Lung (tissue), 12 donors: ENCODE measurements around the gene RABGAP1. TPM values are rescaled to one million over a fixed set of nuclear protein-coding genes. Genes with fewer than 3 reads are reported as not detected.

Experiments
- ATAC-seq: fragments of 200-7000 bp; cut with Tn5 transposase; one replicate; pipeline ENCODE4 v1.9.1; 2020; ENCODE audit warnings: moderate number of reproducible peaks; ENCODE audit not compliant: insufficient read depth, low FRiP score
- DNase-seq, 3 donors: peaks; one replicate each; pipeline ENCODE4 v3.0.0-alpha.2; 2013 to 2017
- H3K27ac ChIP-seq, 2 donors: one replicate each; pipeline ENCODE4 v1.5.1; 2013; ENCODE audit warnings: mild to moderate bottlenecking in 2 of 2, moderate library complexity in 2 of 2, control low read depth in 1 of 2, inconsistent platforms in 1 of 2, low read depth in 1 of 2, low read length in 1 of 2
- H3K27me3 ChIP-seq, 3 donors: one replicate each; pipeline ENCODE4 v1.5.1; 2013; ENCODE audit warnings: low read length in 2 of 3; ENCODE audit not compliant: control insufficient read depth in 3 of 3, insufficient read depth in 3 of 3
- H3K36me3 ChIP-seq, 4 donors: one replicate each; pipeline ENCODE4 v1.5.1; 2013; ENCODE audit warnings: low read length in 4 of 4, mild to moderate bottlenecking in 1 of 4, moderate library complexity in 1 of 4; ENCODE audit not compliant: control insufficient read depth in 4 of 4, insufficient read depth in 4 of 4
- H3K4me1 ChIP-seq, 5 donors: one replicate each; pipeline ENCODE4 v1.5.1; 2013; ENCODE audit warnings: low read length in 5 of 5, mild to moderate bottlenecking in 2 of 5, moderate library complexity in 1 of 5; ENCODE audit not compliant: control insufficient read depth in 5 of 5, insufficient read depth in 5 of 5
- H3K4me3 ChIP-seq: one replicate; pipeline ENCODE4 v1.5.1; 2013; ENCODE audit warnings: mild to moderate bottlenecking, control low read depth, moderate library complexity
- H3K9ac ChIP-seq, 2 donors: one replicate each; pipeline ENCODE4 v1.5.1; 2013; ENCODE audit warnings: low read length in 2 of 2, control low read depth in 1 of 2; ENCODE audit not compliant: insufficient read depth in 1 of 2
- H3K9me3 ChIP-seq, 4 donors: one replicate each; pipeline ENCODE4 v1.5.1; 2013; ENCODE audit warnings: low read length in 3 of 4, mild to moderate bottlenecking in 1 of 4, moderate library complexity in 1 of 4; ENCODE audit not compliant: control insufficient read depth in 4 of 4, insufficient read depth in 3 of 4
- CTCF ChIP-seq: IDR thresholded peaks from 2 replicates; pipeline ENCODE4 v1.5.1; 2012; ENCODE audit warnings: mild to moderate bottlenecking; ENCODE audit errors: control extremely low read depth, extremely low read depth
- WGBS, 2 donors: extraction: QIAGEN DNeasy Blood & Tissue Kit; methylation state at CpG; one replicate each; pipeline ENCODE4 v1.1.7; 2013; 5-methylcytosine and 5-hydroxymethylcytosine counted together
- polyA plus RNA-seq, 2 donors: library from polyadenylated mRNA; stranded (reverse); fragments of 200-250 nt; gene quantifications; one replicate each; pipeline ENCODE4 v1.2.1, GENCODE V29; 2013
- total RNA-seq, 2 donors: library from RNA; depleted of rRNA in 1 of 2; stranded (reverse); fragments of >200 nt in 1 of 2; gene quantifications; one replicate each; pipeline ENCODE4 v1.2.1, GENCODE V29; 2014 to 2021
- donor health status: control.
- donor health status: control.
- donor health status: Bipolar disorder and iron deficiency.
- donor health status: healthy.
- donor health status: DM: yes; HTN: yes; CAD: no.

RABGAP1 gene
- total and polyA plus RNA-seq, 4 donors = 9.6 to 103 (median 34.9) TPM

DNA sequence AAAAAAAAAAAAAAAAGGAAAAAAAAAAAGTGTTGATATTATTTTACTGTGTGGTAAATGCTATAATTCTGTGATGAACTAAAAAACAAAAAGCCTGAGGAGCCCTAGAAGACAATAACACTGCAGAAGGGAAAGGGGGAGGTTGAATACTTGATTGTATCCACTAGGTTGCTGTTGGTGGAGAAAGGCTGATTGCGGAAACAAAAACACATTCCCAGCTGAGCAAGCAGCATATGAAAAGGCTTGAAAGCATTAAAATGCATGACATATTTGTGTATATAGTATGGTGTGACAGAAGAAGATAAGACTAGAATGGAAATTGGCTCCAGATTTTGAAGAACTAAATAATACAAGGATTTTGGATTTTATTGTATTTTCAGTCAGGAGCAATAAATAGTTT, 8.9 kb downstream of the RABGAP1 start:
- no peaks in the 10 kb centered on the region for H3K36me3 ChIP-seq
- DNase-seq (peak; percentile 14 to 70 (median 64)), ATAC-seq (no peak)
- TF ChIP-seq CTCF = no peak
- no peaks in the 10 kb centered on the region for H3K27me3 ChIP-seq
- no peak overlapping the region for H3K27ac ChIP-seq
- H3K9me3 ChIP-seq = no peaks in the 10 kb centered on the region
- WGBS, 2 donors = 97% methylated on average over 1 of the region's 1 CpG
- no peak overlapping the region for H3K9ac ChIP-seq
- H3K4me3 ChIP-seq = no peak overlapping the region
- H3K4me1 ChIP-seq = peaks cover 2 to 19% (median 15%) of the 10 kb centered on the region in 5 donors

DNA sequence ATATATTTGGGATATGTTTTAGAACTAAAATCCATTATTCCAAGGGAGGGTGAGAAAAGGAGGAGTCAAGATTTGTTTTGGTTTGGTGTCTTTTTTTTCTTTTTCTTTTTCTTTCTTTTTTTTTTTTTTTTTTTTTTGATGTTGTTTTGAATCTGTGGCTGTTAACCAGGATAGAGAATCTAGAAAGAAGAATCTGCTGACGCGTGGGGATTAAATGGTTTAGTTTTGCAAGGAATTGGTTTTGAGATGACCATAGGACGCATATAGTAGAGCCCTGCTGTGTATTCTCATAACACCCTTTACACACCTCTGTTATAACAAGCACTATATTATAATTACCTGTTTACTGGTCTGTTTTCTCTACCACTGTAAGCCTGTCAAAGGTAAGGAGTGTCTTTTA, 9.4 kb downstream of the RABGAP1 start:
- no peak for DNase-seq
- no peak for ATAC-seq
- Histone ChIP-seq H3K9me3 (no peaks in the 10 kb centered on the region), H3K4me3 (no peak overlapping the region), H3K27me3 (no peaks in the 10 kb centered on the region), H3K27ac (no peak overlapping the region), H3K9ac (no peak overlapping the region), H3K4me1 (peaks cover 2 to 25% (median 12%) of the 10 kb centered on the region in 5 donors), H3K36me3 (no peaks in the 10 kb centered on the region)
- no peak for TF ChIP-seq CTCF
- WGBS, 2 donors = 92 to 94% methylated on average over 3 of the region's 3 CpGs

DNA sequence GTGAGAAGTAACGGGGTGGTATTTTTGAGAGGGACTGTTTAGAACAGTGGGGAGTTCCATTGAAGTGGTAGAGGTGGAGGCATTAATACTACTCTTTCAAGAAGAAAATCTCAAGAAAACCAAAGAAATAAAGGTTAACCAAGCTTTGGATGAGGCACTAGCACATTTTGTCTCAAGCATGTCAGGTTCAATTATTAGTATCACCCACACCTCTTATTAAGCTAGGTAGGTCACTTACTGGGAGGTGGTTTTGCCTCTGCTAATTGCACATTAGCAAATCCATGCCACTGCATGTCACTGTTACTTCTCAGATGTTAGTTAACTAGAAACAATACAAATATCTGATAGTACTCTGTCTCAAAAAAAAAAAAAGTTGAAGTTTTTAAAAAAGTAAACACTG, 10.2 kb downstream of the RABGAP1 start:
- 85 to 90% methylated on average over 1 of the region's 1 CpG for WGBS, 2 donors
- no peak for TF ChIP-seq CTCF
- Histone ChIP-seq H3K9me3 (no peaks in the 10 kb centered on the region), H3K4me1 (peaks cover 2 to 27% (median 6%) of the 10 kb centered on the region in 5 donors), H3K27ac (no peak overlapping the region), H3K36me3 (no peaks in the 10 kb centered on the region), H3K9ac (no peak overlapping the region), H3K4me3 (no peak overlapping the region), H3K27me3 (no peaks in the 10 kb centered on the region)
- ATAC-seq = no peak
- no peak for DNase-seq

DNA sequence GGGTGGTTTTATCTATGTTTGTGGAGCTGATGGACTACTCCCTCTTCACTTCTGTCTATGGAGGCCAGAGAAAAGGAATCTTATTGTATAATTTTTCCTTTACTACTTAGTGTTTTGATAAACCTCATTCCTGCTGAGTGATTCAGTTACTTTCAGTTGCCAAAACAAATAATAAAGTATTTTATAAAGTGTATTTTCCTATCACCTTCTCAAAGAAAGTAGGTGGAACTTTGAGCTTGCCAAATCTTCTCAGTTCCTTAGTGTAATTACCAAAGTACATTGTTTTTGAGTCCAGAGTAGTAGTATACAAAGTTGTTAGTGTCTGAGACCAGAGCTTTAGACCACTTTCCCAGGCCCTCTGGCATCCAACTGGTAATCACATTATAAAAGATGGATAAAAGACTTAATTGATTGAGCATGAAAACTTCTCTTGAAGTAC, 13.5 kb downstream of the RABGAP1 start:
- ATAC-seq = no peak
- Histone ChIP-seq H3K9me3 (no peaks in the 10 kb centered on the region), H3K27ac (no peak overlapping the region), H3K36me3 (peaks cover 0 to 3% (median 1%) of the 10 kb centered on the region in 4 donors), H3K4me1 (peaks cover 3 to 23% (median 7%) of the 10 kb centered on the region in 5 donors), H3K9ac (no peak overlapping the region), H3K4me3 (no peak overlapping the region), H3K27me3 (no peaks in the 10 kb centered on the region)
- TF ChIP-seq CTCF = no peak
- DNase-seq = no peak
